ENCODE data around the gene KIAA0232. TPM values are rescaled to one million over a fixed set of nuclear protein-coding genes. Genes with fewer than 3 reads are reported as not detected.

The KIAA0232 gene
- total and polyA plus RNA-seq, 9 of the 15 experiments (the other 6 are each of a cell fraction or from before 2014, with no cell fraction given): 3.5 to 17.4 (median 13.0) TPM

DNA sequence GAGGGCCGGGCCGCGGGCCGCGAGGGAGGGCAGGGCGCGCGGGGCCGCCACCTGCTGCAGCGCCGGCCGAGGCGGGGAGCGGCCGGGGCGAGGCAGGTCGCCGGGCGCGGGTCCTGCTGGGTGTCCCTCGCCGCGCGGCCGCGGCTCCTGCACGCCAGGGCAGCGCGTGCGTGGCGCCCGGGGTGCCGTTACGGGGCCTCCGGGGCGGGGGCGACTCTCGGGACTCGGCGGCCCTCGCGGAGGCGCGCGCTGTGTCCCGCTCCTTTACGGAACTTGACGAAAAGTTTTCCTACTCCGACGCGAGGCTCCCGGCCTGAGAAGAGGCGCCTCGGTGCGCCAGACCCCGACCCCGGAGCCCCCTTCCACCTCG, 127.4 kb downstream of the KIAA0232 start:
- no peaks in the 10 kb centered on the region for H4K20me1 ChIP-seq (replicated peaks; ENCODE audit: control insufficient read depth, insufficient read depth, low read length)
- H2AFZ ChIP-seq (ENCODE audit: low read depth, low read length): peak overlapping the region; percentile 22; the same call in 1 of the 2 replicates
- peaks cover 57% of the 10 kb centered on the region for H3K79me2 ChIP-seq (ENCODE audit: control insufficient read depth, insufficient read depth, low read length)
- H3K27me3 ChIP-seq (ENCODE audit: control insufficient read depth in 2 of 2, insufficient read depth in 2 of 2, low read length in 2 of 2): no peaks in the 10 kb centered on the region
- peak overlapping the region; percentile 98 for H3K27ac ChIP-seq (ENCODE audit: extremely low read depth, low read depth, low read length)
- H3K9me1 ChIP-seq (ENCODE audit: control insufficient read depth, insufficient read depth, low read length): no peaks in the 10 kb centered on the region
- POLR2A ChIA-PET: interaction anchor here (0.6 to 3.9 kb wide), 13 partner anchors 10 to 195 kb away, joined by 3 to 20 read pairs (median 8); no protein-coding TSS in a partner anchor
- in situ Hi-C loops (cut with MboI): no loop called here
- peaks cover 17% of the 10 kb centered on the region; the same call in 2 of the 3 replicates for H3K36me3 ChIP-seq (ENCODE audit: control insufficient read depth, insufficient read depth, low read length)
- FAIRE-seq: no peak
- ATAC-seq: peak; percentile 4
- peak in 2 of 4 experiments; percentile 54 to 81 for DNase-seq (ENCODE audit: extremely low read depth in 1 of 4, low spot score in 3 of 4)
- CTCF ChIA-PET (ENCODE audit: low intra/inter-chr PET ratio): interaction anchor here (0.6 to 1.4 kb wide), 4 partner anchors 16 to 161 kb away, joined by 3 to 6 read pairs (median 4); partner anchors contain the start of gene TADA2B
- BruUV-seq (replicated peaks): no TSS peak
- H3K4me2 ChIP-seq (ENCODE audit: insufficient read depth, low read length): peak overlapping the region; percentile 88
- WGBS (ENCODE audit: insufficient coverage, low coverage, missing lambda C conversion rate): under 1% methylated on average over 41 of the region's 58 CpGs
- peak overlapping the region; percentile 93 to 98 for H3K9ac ChIP-seq (ENCODE audit: insufficient read depth in 1 of 2, low read depth in 2 of 2, low read length in 2 of 2)
- H3K4me3 ChIP-seq: peak overlapping the region; percentile 94
- intact Hi-C loops (cut with micrococcal nuclease): loop anchor here (1.0 to 2.0 kb wide), 2 partner anchors 77 to 158 kb away; partner anchors contain the start of gene GRPEL1
- no peaks in the 10 kb centered on the region for H3K9me3 ChIP-seq (replicated peaks; ENCODE audit: control insufficient read depth, insufficient read depth, low read depth, low read length)
- H3K4me1 ChIP-seq (replicated peaks in 1 of 2; ENCODE audit: control insufficient read depth in 2 of 2, insufficient read depth in 2 of 2, low read length in 2 of 2): peaks cover 51 to 64% of the 10 kb centered on the region in 2 experiments
- peak; percentile 26 for TF ChIP-seq SAP30 (IDR thresholded peaks at IDR 0.05; ENCODE audit: borderline replicate concordance, insufficient read depth, low read depth, low read length, poor library complexity, severe bottlenecking)
- TF ChIP-seq, protein P1, sequence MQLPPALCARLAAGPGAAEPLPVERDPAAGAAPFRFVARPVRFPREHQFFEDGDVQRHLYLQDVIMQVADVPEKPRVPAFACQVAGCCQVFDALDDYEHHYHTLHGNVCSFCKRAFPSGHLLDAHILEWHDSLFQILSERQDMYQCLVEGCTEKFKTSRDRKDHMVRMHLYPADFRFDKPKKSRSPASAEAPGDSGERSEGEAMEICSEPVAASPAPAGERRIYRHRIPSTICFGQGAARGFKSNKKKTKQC (CRISPR knock-in tag; IDR thresholded peaks at IDR 0.05): no peak
- TF ChIP-seq, protein P2, sequence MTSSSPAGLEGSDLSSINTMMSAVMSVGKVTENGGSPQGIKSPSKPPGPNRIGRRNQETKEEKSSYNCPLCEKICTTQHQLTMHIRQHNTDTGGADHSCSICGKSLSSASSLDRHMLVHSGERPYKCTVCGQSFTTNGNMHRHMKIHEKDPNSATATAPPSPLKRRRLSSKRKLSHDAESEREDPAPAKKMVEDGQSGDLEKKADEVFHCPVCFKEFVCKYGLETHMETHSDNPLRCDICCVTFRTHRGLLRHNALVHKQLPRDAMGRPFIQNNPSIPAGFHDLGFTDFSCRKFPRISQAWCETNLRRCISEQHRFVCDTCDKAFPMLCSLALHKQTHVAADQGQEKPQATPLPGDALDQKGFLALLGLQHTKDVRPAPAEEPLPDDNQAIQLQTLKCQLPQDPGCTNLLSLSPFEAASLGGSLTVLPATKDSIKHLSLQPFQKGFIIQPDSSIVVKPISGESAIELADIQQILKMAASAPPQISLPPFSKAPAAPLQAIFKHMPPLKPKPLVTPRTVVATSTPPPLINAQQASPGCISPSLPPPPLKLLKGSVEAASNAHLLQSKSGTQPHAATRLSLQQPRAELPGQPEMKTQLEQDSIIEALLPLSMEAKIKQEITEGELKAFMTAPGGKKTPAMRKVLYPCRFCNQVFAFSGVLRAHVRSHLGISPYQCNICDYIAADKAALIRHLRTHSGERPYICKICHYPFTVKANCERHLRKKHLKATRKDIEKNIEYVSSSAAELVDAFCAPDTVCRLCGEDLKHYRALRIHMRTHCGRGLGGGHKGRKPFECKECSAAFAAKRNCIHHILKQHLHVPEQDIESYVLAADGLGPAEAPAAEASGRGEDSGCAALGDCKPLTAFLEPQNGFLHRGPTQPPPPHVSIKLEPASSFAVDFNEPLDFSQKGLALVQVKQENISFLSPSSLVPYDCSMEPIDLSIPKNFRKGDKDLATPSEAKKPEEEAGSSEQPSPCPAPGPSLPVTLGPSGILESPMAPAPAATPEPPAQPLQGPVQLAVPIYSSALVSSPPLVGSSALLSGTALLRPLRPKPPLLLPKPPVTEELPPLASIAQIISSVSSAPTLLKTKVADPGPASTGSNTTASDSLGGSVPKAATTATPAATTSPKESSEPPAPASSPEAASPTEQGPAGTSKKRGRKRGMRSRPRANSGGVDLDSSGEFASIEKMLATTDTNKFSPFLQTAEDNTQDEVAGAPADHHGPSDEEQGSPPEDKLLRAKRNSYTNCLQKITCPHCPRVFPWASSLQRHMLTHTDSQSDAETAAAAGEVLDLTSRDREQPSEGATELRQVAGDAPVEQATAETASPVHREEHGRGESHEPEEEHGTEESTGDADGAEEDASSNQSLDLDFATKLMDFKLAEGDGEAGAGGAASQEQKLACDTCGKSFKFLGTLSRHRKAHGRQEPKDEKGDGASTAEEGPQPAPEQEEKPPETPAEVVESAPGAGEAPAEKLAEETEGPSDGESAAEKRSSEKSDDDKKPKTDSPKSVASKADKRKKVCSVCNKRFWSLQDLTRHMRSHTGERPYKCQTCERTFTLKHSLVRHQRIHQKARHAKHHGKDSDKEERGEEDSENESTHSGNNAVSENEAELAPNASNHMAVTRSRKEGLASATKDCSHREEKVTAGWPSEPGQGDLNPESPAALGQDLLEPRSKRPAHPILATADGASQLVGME (CRISPR knock-in tag; IDR thresholded peaks at IDR 0.05): no peak
- peak; percentile 60; the same call in 1 of the 2 replicates for TF ChIP-seq ERF (CRISPR knock-in tag; IDR thresholded peaks at IDR 0.05)
- TF ChIP-seq, protein P3, sequence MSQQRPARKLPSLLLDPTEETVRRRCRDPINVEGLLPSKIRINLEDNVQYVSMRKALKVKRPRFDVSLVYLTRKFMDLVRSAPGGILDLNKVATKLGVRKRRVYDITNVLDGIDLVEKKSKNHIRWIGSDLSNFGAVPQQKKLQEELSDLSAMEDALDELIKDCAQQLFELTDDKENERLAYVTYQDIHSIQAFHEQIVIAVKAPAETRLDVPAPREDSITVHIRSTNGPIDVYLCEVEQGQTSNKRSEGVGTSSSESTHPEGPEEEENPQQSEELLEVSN (IDR thresholded peaks at IDR 0.05; ENCODE audit: borderline replicate concordance in 1 of 2, extremely low read depth in 1 of 2, insufficient read depth in 1 of 2, insufficient read length in 1 of 2, low read depth in 1 of 2, low read length in 1 of 2, poor library complexity in 1 of 2, severe bottlenecking in 1 of 2): peak; percentile 71 to 80
- TF ChIP-seq, protein P4, sequence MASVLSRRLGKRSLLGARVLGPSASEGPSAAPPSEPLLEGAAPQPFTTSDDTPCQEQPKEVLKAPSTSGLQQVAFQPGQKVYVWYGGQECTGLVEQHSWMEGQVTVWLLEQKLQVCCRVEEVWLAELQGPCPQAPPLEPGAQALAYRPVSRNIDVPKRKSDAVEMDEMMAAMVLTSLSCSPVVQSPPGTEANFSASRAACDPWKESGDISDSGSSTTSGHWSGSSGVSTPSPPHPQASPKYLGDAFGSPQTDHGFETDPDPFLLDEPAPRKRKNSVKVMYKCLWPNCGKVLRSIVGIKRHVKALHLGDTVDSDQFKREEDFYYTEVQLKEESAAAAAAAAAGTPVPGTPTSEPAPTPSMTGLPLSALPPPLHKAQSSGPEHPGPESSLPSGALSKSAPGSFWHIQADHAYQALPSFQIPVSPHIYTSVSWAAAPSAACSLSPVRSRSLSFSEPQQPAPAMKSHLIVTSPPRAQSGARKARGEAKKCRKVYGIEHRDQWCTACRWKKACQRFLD (CRISPR knock-in tag; IDR thresholded peaks at IDR 0.05): 0 out of 2 replicates have a peak, but pooled peaks have one; percentile 4

All from K562 (cell line).